HAP-1 (cell line): Measurements from ENCODE around the gene ANXA5.

Experiments
- DNase-seq, 2 experiments: peaks; one replicate each; pipeline ENCODE4 v3.0.0-alpha.2; 2016 to 2020; ENCODE audit warnings: low spot score in 2 of 2
- H3K27me3 ChIP-seq: fragments of 250-450 bp; sonication (Bioruptor Pico); 2 replicates; pipeline ENCODE4 v1.5.1; 2020; ENCODE audit warnings: low read depth, mild to moderate bottlenecking, moderate library complexity
- H3K36me3 ChIP-seq: fragments of 250-450 bp; sonication (Bioruptor Pico); replicated peaks from 2 replicates; pipeline ENCODE4 v1.5.1; 2020; ENCODE audit warnings: mild to moderate bottlenecking
- H3K4me1 ChIP-seq: fragments of 250-450 bp; sonication (Bioruptor Pico); 2 replicates; pipeline ENCODE4 v1.5.1; 2020; ENCODE audit warnings: mild to moderate bottlenecking
- H3K4me3 ChIP-seq: fragments of 250-450 bp; sonication (Bioruptor Pico); 2 replicates; pipeline ENCODE4 v1.5.1; 2020; ENCODE audit warnings: mild to moderate bottlenecking, moderate library complexity
- H3K9me3 ChIP-seq: fragments of 250-450 bp; sonication (Bioruptor Pico); 2 replicates; pipeline ENCODE4 v1.5.1; 2020; ENCODE audit warnings: mild to moderate bottlenecking, moderate library complexity
- in situ Hi-C: fragments of 300-500 bp; cut with MboI; formaldehyde crosslinking; loops from 3 replicates; pipeline ENCODE4 v1.14.3; 2020; ENCODE audit warnings: low sequenced_read_pairs, inconsistent platforms, mixed read lengths

The ANXA5 gene

GRCh38 chr4:121680571-121680970, 16.2 kb downstream of the ANXA5 start:
- Histone ChIP-seq H3K4me1 (no peaks in the 10 kb centered on the region), H3K27me3 (no peaks in the 10 kb centered on the region), H3K4me3 (no peak overlapping the region), H3K9me3 (no peaks in the 10 kb centered on the region), H3K36me3 (peaks cover 65% of the 10 kb centered on the region)
- no peak for DNase-seq
- in situ Hi-C loops: no loop called here

GRCh38 chr4:121679951-121680350, 16.8 kb downstream of the ANXA5 start:
- H3K36me3 ChIP-seq: peaks cover 61% of the 10 kb centered on the region
- H3K9me3 ChIP-seq: no peaks in the 10 kb centered on the region
- DNase-seq: no peak
- no peaks in the 10 kb centered on the region for H3K4me1 ChIP-seq
- no peak overlapping the region for H3K4me3 ChIP-seq
- in situ Hi-C loops: no loop called here
- no peaks in the 10 kb centered on the region for H3K27me3 ChIP-seq

DNA sequence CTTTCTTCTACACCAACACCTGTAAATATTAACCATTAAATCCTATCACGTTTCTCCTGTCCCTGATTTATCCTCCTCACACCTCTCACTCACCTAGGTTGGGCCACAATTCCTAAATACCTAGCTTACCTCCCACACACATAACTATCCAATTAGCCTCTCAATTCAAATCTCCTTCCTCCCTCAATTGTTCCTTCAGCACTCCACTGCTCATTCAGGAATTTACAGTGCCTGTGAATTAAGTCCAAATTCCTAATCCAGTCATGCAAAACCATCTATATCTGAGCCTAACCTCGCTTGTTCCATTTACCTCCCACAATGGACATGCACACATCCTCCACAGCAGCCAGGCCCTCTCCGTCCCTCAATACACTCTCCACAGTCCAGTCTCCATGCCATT, 17.5 kb downstream of the ANXA5 start:
- no peak for DNase-seq
- Histone ChIP-seq H3K9me3 (no peaks in the 10 kb centered on the region), H3K36me3 (peaks cover 62% of the 10 kb centered on the region), H3K27me3 (no peaks in the 10 kb centered on the region), H3K4me1 (no peaks in the 10 kb centered on the region), H3K4me3 (no peak overlapping the region)
- in situ Hi-C loops: no loop called here

GRCh38 chr4:121677524-121677923, 19.3 kb downstream of the ANXA5 start:
- Histone ChIP-seq H3K4me3 (no peak overlapping the region), H3K27me3 (no peaks in the 10 kb centered on the region), H3K9me3 (no peaks in the 10 kb centered on the region), H3K4me1 (no peaks in the 10 kb centered on the region), H3K36me3 (peaks cover 53% of the 10 kb centered on the region)
- in situ Hi-C loops: no loop called here
- DNase-seq: no peak

- Histone ChIP-seq H3K36me3 (peaks cover 53% of the 10 kb centered on the region), H3K27me3 (no peaks in the 10 kb centered on the region), H3K4me1 (no peaks in the 10 kb centered on the region), H3K9me3 (no peaks in the 10 kb centered on the region), H3K4me3 (no peak overlapping the region)
- in situ Hi-C loops: no loop called here
- no peak for DNase-seq
These were observed 20.3 kb downstream of the ANXA5 start for GRCh38 chr4:121676345-121677075.

DNA sequence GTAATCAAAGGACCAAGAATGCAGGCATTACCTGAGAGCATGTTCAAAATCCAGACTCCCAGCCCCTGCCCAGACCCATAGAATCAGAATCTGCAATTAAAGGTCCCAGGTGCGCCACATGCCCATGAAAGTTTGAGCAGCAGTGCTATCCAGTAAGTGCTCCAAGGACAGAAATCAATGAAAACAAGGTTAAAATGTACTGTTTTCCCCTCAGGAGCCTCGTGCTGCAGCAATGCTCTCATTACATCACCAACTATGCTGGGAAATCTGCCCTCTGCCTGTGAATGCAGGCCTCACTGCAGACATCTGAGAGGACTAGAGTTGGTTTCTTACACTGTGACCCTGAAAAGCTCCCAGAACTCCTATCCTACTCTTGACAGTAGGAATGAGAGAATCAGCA, 21.1 kb downstream of the ANXA5 start:
- in situ Hi-C loops: no loop called here
- H3K27me3 ChIP-seq: no peaks in the 10 kb centered on the region
- H3K9me3 ChIP-seq: no peaks in the 10 kb centered on the region
- peaks cover 50% of the 10 kb centered on the region for H3K36me3 ChIP-seq
- DNase-seq: no peak
- H3K4me1 ChIP-seq: no peaks in the 10 kb centered on the region
- no peak overlapping the region for H3K4me3 ChIP-seq

GRCh38 chr4:121674696-121675095, 22.1 kb downstream of the ANXA5 start:
- no peaks in the 10 kb centered on the region for H3K4me1 ChIP-seq
- DNase-seq: no peak
- H3K9me3 ChIP-seq: no peaks in the 10 kb centered on the region
- H3K27me3 ChIP-seq: no peaks in the 10 kb centered on the region
- in situ Hi-C loops: loop anchor here (25.0 kb wide), 1 partner anchor 312 kb away; no protein-coding TSS in a partner anchor
- no peak overlapping the region for H3K4me3 ChIP-seq
- H3K36me3 ChIP-seq: peaks cover 46% of the 10 kb centered on the region

DNA sequence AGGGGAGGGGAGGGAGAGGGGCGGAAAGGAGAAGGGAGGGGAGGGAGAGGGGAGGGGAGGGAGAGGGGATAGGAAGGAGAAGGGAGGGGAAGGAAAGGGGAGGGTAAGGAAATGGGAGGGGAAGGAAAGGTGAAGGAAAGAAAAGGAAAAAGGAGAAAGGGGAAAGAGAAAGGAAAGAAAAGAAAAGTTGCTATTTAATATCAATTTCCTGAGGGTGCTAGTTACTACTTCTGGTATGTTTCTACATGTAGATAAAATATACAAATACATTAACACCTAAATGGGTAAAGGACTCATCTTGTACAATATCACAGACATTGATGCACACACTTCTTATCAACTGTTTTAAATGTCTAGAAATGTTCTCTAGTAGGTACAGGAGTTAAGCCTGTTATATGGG, 22.6 kb downstream of the ANXA5 start:
- no peak overlapping the region for H3K4me3 ChIP-seq
- DNase-seq: no peak
- H3K9me3 ChIP-seq: no peaks in the 10 kb centered on the region
- peaks cover 51% of the 10 kb centered on the region for H3K36me3 ChIP-seq
- no peaks in the 10 kb centered on the region for H3K27me3 ChIP-seq
- no peaks in the 10 kb centered on the region for H3K4me1 ChIP-seq
- in situ Hi-C loops: loop anchor here (25.0 kb wide), 1 partner anchor 312 kb away; no protein-coding TSS in a partner anchor

- Histone ChIP-seq H3K4me3 (no peak overlapping the region), H3K9me3 (no peaks in the 10 kb centered on the region), H3K4me1 (no peaks in the 10 kb centered on the region), H3K36me3 (peaks cover 44% of the 10 kb centered on the region), H3K27me3 (no peaks in the 10 kb centered on the region)
- no peak for DNase-seq
- in situ Hi-C loops: loop anchor here (25.0 kb wide), 1 partner anchor 307 kb away; no protein-coding TSS in a partner anchor
These were observed 27.6 kb downstream of the ANXA5 start for GRCh38 chr4:121669163-121669550.

DNA sequence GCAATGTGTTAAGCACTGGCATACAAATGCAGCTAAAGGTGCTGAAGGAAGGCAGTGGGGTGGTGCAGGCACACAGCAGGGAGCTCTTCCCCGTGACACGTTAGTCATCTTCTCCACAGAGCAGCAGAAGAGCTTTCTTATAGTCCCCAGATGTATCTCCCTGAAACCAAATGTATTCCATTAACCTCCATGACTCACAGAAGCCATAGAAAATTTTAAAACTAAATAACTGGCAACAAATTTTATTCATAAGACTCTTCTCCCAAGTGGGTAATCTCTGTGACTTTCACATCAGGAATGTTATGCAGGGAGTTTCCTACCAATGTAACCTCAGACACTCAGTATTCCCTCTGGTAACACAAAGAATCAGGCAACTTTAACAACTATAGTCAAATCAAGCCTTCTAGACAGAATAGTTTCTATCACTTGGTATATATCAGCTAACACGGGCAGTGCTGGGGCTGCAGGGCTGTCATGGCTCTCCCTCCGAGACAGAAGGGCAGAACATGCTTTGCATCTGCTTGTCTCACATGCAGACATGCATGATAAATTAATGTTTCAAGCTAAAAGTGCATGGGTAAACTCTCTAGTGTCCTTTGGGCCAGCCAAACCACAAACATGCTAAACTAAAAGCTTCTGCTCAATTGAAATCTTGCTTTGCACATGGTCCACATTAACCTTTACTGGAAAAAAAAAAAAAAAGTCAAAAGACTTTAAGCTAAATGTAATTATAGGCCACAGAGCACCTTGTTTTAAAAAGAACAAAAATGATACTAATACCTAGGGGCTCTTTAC, 28.2 kb downstream of the ANXA5 start:
- DNase-seq: no peak
- H3K9me3 ChIP-seq: no peaks in the 10 kb centered on the region
- in situ Hi-C loops: loop anchor here (25.0 kb wide), 1 partner anchor 306 kb away; no protein-coding TSS in a partner anchor
- no peaks in the 10 kb centered on the region for H3K4me1 ChIP-seq
- peaks cover 44% of the 10 kb centered on the region for H3K36me3 ChIP-seq
- no peaks in the 10 kb centered on the region for H3K27me3 ChIP-seq
- no peak overlapping the region for H3K4me3 ChIP-seq

DNA sequence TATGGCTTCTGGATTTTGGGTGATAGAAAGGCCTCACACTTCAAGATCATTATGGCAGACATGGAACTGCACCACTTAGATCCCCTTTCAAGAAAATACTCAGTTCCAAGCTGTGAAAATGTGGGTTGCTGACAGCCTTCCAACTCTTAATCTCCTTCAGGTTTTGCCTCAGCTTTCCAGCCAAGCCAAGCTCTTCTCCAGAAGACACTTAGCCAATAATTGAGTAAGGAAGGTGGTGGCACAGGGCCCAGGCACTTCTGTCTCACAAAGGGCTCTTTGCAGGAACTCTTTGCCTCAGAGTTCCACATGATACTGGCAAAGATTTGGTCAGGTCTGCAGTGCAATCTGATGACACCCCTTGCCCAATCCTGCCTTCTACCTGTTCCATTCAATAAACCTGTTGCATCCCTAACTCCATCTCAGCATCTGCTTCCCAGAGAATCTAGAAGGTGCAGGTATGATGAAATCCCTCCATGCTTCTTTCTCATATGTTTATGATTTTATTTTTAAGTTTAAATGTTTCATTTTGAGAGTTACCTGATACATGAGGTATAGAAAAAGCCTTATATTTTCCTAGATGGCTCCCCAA, 30.6 kb downstream of the ANXA5 start:
- H3K9me3 ChIP-seq: no peaks in the 10 kb centered on the region
- no peak overlapping the region for H3K4me3 ChIP-seq
- H3K36me3 ChIP-seq: peaks cover 31% of the 10 kb centered on the region
- H3K4me1 ChIP-seq: no peaks in the 10 kb centered on the region
- no peak for DNase-seq
- in situ Hi-C loops: loop anchor here (25.0 kb wide), 1 partner anchor 304 kb away; no protein-coding TSS in a partner anchor
- no peaks in the 10 kb centered on the region for H3K27me3 ChIP-seq

- H3K4me1 ChIP-seq: no peaks in the 10 kb centered on the region
- no peak overlapping the region for H3K4me3 ChIP-seq
- in situ Hi-C loops: loop anchor here (25.0 kb wide), 1 partner anchor 303 kb away; no protein-coding TSS in a partner anchor
- H3K27me3 ChIP-seq: no peaks in the 10 kb centered on the region
- peaks cover 29% of the 10 kb centered on the region for H3K36me3 ChIP-seq
- DNase-seq: no peak
- H3K9me3 ChIP-seq: no peaks in the 10 kb centered on the region
These were observed 31.4 kb downstream of the ANXA5 start for GRCh38 chr4:121665371-121665770.

GRCh38 chr4:121662225-121662624, 34.6 kb downstream of the ANXA5 start:
- H3K27me3 ChIP-seq: no peaks in the 10 kb centered on the region
- peaks cover 8% of the 10 kb centered on the region for H3K36me3 ChIP-seq
- in situ Hi-C loops: loop anchor here (25.0 kb wide), 1 partner anchor 300 kb away; no protein-coding TSS in a partner anchor
- no peaks in the 10 kb centered on the region for H3K9me3 ChIP-seq
- no peak for DNase-seq
- H3K4me1 ChIP-seq: no peaks in the 10 kb centered on the region
- H3K4me3 ChIP-seq: no peak overlapping the region
